Upper lobe of left lung (tissue), 6 donors: ENCODE data around the gene ARIH1. TPM values are rescaled to one million over a fixed set of nuclear protein-coding genes. Genes with fewer than 3 reads are reported as not detected.

Experiments used
- ATAC-seq, 2 donors: fragments of 200-7000 bp; cut with Tn5 transposase; one replicate each; pipeline ENCODE4 v1.9.1; 2022; ENCODE audit warnings: mild to moderate bottlenecking in 2 of 2, moderate library complexity in 2 of 2; ENCODE audit not compliant: low FRiP score in 2 of 2
- DNase-seq, 2 donors: peaks; one replicate each; pipeline ENCODE4 v3.0.0-alpha.2; 2019 to 2020
- H3K27ac ChIP-seq, 4 donors: fragments of 200-600 bp; sonication (generic); one replicate each; pipeline ENCODE4 v1.5.1; 2016 to 2019
- H3K27me3 ChIP-seq, 4 donors: fragments of 200-600 bp; sonication (generic); one replicate each; pipeline ENCODE4 v1.5.1; 2017 to 2019
- H3K36me3 ChIP-seq, 4 donors: fragments of 200-600 bp; sonication (generic); one replicate each; pipeline ENCODE4 v1.5.1; 2016 to 2019
- H3K4me1 ChIP-seq, 4 donors: fragments of 200-600 bp; sonication (generic); one replicate each; pipeline ENCODE4 v1.5.1; 2018 to 2019
- H3K4me3 ChIP-seq, 4 donors: fragments of 200-600 bp; sonication (generic); one replicate each; pipeline ENCODE4 v1.5.1; 2017 to 2019; ENCODE audit warnings: mild to moderate bottlenecking in 2 of 4, moderate library complexity in 1 of 4
- H3K9me3 ChIP-seq, 4 donors: fragments of 200-600 bp; sonication (generic); one replicate each; pipeline ENCODE4 v1.5.1; 2018 to 2019
- CTCF ChIP-seq, 6 experiments: fragments of 450-650 bp in 4 of 6; fragments of 200-600 bp in 2 of 6; sonication (generic) in 2 of 6; IDR thresholded peaks; one replicate each; pipeline ENCODE4 v1.5.1; 2016 to 2019; ENCODE audit warnings: antibody characterized with exemption in 6 of 6
- EP300 ChIP-seq, 4 donors: sonication (generic); formaldehyde crosslinking; IDR thresholded peaks; one replicate each; pipeline ENCODE4 v1.5.1; 2017; ENCODE audit warnings: antibody characterized with exemption in 4 of 4, control low read depth in 2 of 4
- POLR2A ChIP-seq, 4 donors: fragments of 450-650 bp; IDR thresholded peaks; one replicate each; pipeline ENCODE4 v1.5.1; 2016 to 2017; ENCODE audit warnings: antibody characterized with exemption in 4 of 4, mild to moderate bottlenecking in 2 of 4
- POLR2AphosphoS5 ChIP-seq, 2 donors: sonication (generic); formaldehyde crosslinking; IDR thresholded peaks; one replicate each; pipeline ENCODE4 v1.5.1; 2017; ENCODE audit warnings: antibody characterized with exemption in 2 of 2
- WGBS, 2 donors: methylation state at CpG; one replicate each; pipeline ENCODE4 v1.1.5; 2017 to 2018; 5-methylcytosine and 5-hydroxymethylcytosine counted together
- total RNA-seq, 6 donors: library from RNA; depleted of rRNA in 4 of 6; stranded (reverse); fragments of >200 nt in 4 of 6; gene quantifications; one replicate each; pipeline versions ENCODE4 v1.1.0 to v1.2.1, GENCODE V29; 2016 to 2021
- donor health status: DM: no; HTN: no; CAD: no; lungs with moderate emphysema.
- donor health status: DM: no; HTN: yes; CAD: no; lungs with severe emphysema.

ARIH1 gene
- total RNA-seq, 6 donors from 2014 or later = 43.0 to 155 (median 85.4) TPM

GRCh38 chr15:72509484-72509883 is 35.4 kb downstream of the ARIH1 start:
- no peak for DNase-seq
- no peaks in the 10 kb centered on the region for H3K9me3 ChIP-seq
- no peak overlapping the region for H3K4me3 ChIP-seq
- ATAC-seq = no peak
- TF ChIP-seq POLR2AphosphoS5 (IDR thresholded peaks at IDR 0.05) = no peak
- no peak for TF ChIP-seq CTCF (IDR thresholded peaks at IDR 0.05)
- no peak for TF ChIP-seq EP300 (IDR thresholded peaks at IDR 0.05)
- no peak for TF ChIP-seq POLR2A (IDR thresholded peaks at IDR 0.05)
- WGBS, 2 donors = 98 to 100% methylated on average over 4 of the region's 4 CpGs
- no peak overlapping the region for H3K27ac ChIP-seq
- no peaks in the 10 kb centered on the region for H3K36me3 ChIP-seq
- no peaks in the 10 kb centered on the region for H3K27me3 ChIP-seq
- H3K4me1 ChIP-seq = peaks cover 3 to 14% (median 12%) of the 10 kb centered on the region in 4 donors

GRCh38 chr15:72511536-72511935 is 37.4 kb downstream of the ARIH1 start:
- WGBS, 2 donors = 81 to 84% methylated on average over 4 of the region's 4 CpGs
- peaks cover 8 to 31% (median 24%) of the 10 kb centered on the region in 4 donors for H3K4me1 ChIP-seq
- no peaks in the 10 kb centered on the region for H3K27me3 ChIP-seq
- no peaks in the 10 kb centered on the region for H3K36me3 ChIP-seq
- TF ChIP-seq EP300 (IDR thresholded peaks at IDR 0.05) (no peak), CTCF (IDR thresholded peaks at IDR 0.05) (no peak), POLR2AphosphoS5 (IDR thresholded peaks at IDR 0.05) (no peak), POLR2A (IDR thresholded peaks at IDR 0.05) (no peak)
- H3K4me3 ChIP-seq = no peak overlapping the region
- H3K27ac ChIP-seq = no peak overlapping the region
- ATAC-seq (no peak), DNase-seq (no peak)
- no peaks in the 10 kb centered on the region for H3K9me3 ChIP-seq

GRCh38 chr15:72515591-72516389 is 41.7 kb downstream of the ARIH1 start:
- Histone ChIP-seq H3K9me3 (no peaks in the 10 kb centered on the region), H3K27me3 (no peaks in the 10 kb centered on the region), H3K36me3 (no peaks in the 10 kb centered on the region), H3K27ac (peak overlapping the region in 1 of 4 donors; percentile 17), H3K4me1 (peaks cover 11 to 37% (median 27%) of the 10 kb centered on the region in 4 donors), H3K4me3 (no peak overlapping the region)
- no peak for TF ChIP-seq EP300 (IDR thresholded peaks at IDR 0.05)
- TF ChIP-seq CTCF (IDR thresholded peaks at IDR 0.05) = no peak
- TF ChIP-seq POLR2AphosphoS5 (IDR thresholded peaks at IDR 0.05) = no peak
- TF ChIP-seq POLR2A (IDR thresholded peaks at IDR 0.05) = no peak
- no peak for DNase-seq
- no peak for ATAC-seq

GRCh38 chr15:72516777-72517176 is 42.6 kb downstream of the ARIH1 start:
- Histone ChIP-seq H3K27ac (peak overlapping the region in 1 of 4 donors; percentile 17), H3K4me3 (no peak overlapping the region), H3K27me3 (no peaks in the 10 kb centered on the region), H3K36me3 (no peaks in the 10 kb centered on the region), H3K9me3 (no peaks in the 10 kb centered on the region), H3K4me1 (peaks cover 8 to 37% (median 25%) of the 10 kb centered on the region in 4 donors)
- ATAC-seq (no peak), DNase-seq (no peak)
- TF ChIP-seq EP300 (IDR thresholded peaks at IDR 0.05) = no peak
- no peak for TF ChIP-seq CTCF (IDR thresholded peaks at IDR 0.05)
- TF ChIP-seq POLR2A (IDR thresholded peaks at IDR 0.05) = no peak
- no peak for TF ChIP-seq POLR2AphosphoS5 (IDR thresholded peaks at IDR 0.05)
- WGBS, 2 donors = 48 to 73% methylated on average over 2 of the region's 2 CpGs

GRCh38 chr15:72521682-72522081 is 47.6 kb downstream of the ARIH1 start:
- peaks cover 3 to 6% (median 5%) of the 10 kb centered on the region in 4 donors for H3K4me1 ChIP-seq
- ATAC-seq = no peak
- TF ChIP-seq POLR2AphosphoS5 (IDR thresholded peaks at IDR 0.05) (no peak), CTCF (IDR thresholded peaks at IDR 0.05) (no peak), EP300 (IDR thresholded peaks at IDR 0.05) (no peak), POLR2A (IDR thresholded peaks at IDR 0.05) (no peak)
- H3K27ac ChIP-seq = no peak overlapping the region
- H3K9me3 ChIP-seq = no peaks in the 10 kb centered on the region
- no peak overlapping the region for H3K4me3 ChIP-seq
- no peak for DNase-seq
- H3K27me3 ChIP-seq = no peaks in the 10 kb centered on the region
- H3K36me3 ChIP-seq = no peaks in the 10 kb centered on the region
- 58 to 88% methylated on average over 1 of the region's 1 CpG for WGBS, 2 donors
